GM21529 (cell line): ENCODE results near the gene ARMC2.
"Not testable (repeated sequence)": the region's sequence is repeated elsewhere in the genome, so short reads cannot be mapped to it uniquely, and the experiment has no call there.

Source experiments
- ATAC-seq: cut with Tn5 transposase; IDR thresholded peaks from one replicate; pipeline ENCODE4 v1.9.1; 2021; ENCODE audit not compliant: unreplicated experiment

The ARMC2 gene

GRCh38 chr6:108835218-108835850, 12.9 kb upstream of the ARMC2 start:
- ATAC-seq, result peak; percentile 86

- no peak for ATAC-seq
These were observed 12.2 kb upstream of the ARMC2 start for GRCh38 chr6:108836061-108836460.

GRCh38 chr6:108837236-108837971, 10.8 kb upstream of the ARMC2 start:
- no peak for ATAC-seq

- ATAC-seq, result no peak
These were observed 10.0 kb upstream of the ARMC2 start for GRCh38 chr6:108838101-108838717.

GRCh38 chr6:108839083-108839642, 9.1 kb upstream of the ARMC2 start:
- ATAC-seq, result no peak

- ATAC-seq, result no peak
These were observed 7.3 kb upstream of the ARMC2 start for GRCh38 chr6:108840919-108841318.

GRCh38 chr6:108841377-108841855, 6.8 kb upstream of the ARMC2 start:
- no peak for ATAC-seq

- ATAC-seq, result no peak
These were observed 4.1 kb upstream of the ARMC2 start for GRCh38 chr6:108844135-108844534.

GRCh38 chr6:108845145-108845544, 3.1 kb upstream of the ARMC2 start:
- no peak for ATAC-seq

- no peak for ATAC-seq
These were observed 2.1 kb upstream of the ARMC2 start for GRCh38 chr6:108846101-108846500.

GRCh38 chr6:108846628-108847027, 1.6 kb upstream of the ARMC2 start:
- ATAC-seq, result no peak

- no peak for ATAC-seq
These were observed 495 bp upstream of the ARMC2 start for GRCh38 chr6:108847738-108848115.

- ATAC-seq, result no peak
These were observed 2.6 kb downstream of the ARMC2 start for GRCh38 chr6:108850669-108851465.

GRCh38 chr6:108851756-108852155, 3.5 kb downstream of the ARMC2 start:
- ATAC-seq, result no peak

GRCh38 chr6:108853077-108853476, 4.9 kb downstream of the ARMC2 start:
- no peak for ATAC-seq

- no peak for ATAC-seq
These were observed 14.4 kb downstream of the ARMC2 start for GRCh38 chr6:108862479-108863191.

GRCh38 chr6:108865751-108866286, 17.6 kb downstream of the ARMC2 start:
- not testable (repeated sequence) for ATAC-seq

GRCh38 chr6:108866798-108867197, 18.6 kb downstream of the ARMC2 start:
- no peak for ATAC-seq

- no peak for ATAC-seq
These were observed 20.4 kb downstream of the ARMC2 start for GRCh38 chr6:108868647-108869046.

- no peak for ATAC-seq
These were observed 21.7 kb downstream of the ARMC2 start for GRCh38 chr6:108869876-108870275.
